Stimulated activated memory B cell treated with anti-CD40 and anti-IgM and Interleukin-4, amounts not matched to agents 10 μg/mL and 1 μg/mL and 100 μg/mL, for 72 hours (primary cell): ENCODE results near the gene ARL5C.
"Not testable (repeated sequence)": the region's sequence is repeated elsewhere in the genome, so short reads cannot be mapped to it uniquely, and the experiment has no call there.

Source experiments
- ATAC-seq: fragments of 150-1000 bp; cut with Tn5 transposase; 2 replicates; pipeline ENCODE4 v1.10.0; 2021
- H3K27ac Mint-ChIP-seq: one replicate; pipeline ENCODE4 v1.8.0; 2022; ENCODE audit warnings: mild to moderate bottlenecking, mixed read lengths
- H3K27me3 Mint-ChIP-seq: one replicate; pipeline ENCODE4 v1.8.0; 2022; ENCODE audit warnings: mixed read lengths
- H3K36me3 Mint-ChIP-seq: one replicate; pipeline ENCODE4 v1.8.0; 2022; ENCODE audit warnings: mixed read lengths
- H3K4me1 Mint-ChIP-seq: one replicate; pipeline ENCODE4 v1.8.0; 2022; ENCODE audit warnings: mixed read lengths
- H3K4me3 Mint-ChIP-seq: one replicate; pipeline ENCODE4 v1.8.0; 2022; ENCODE audit warnings: mild to moderate bottlenecking, moderate library complexity, mixed read lengths
- H3K9me3 Mint-ChIP-seq: one replicate; pipeline ENCODE4 v1.8.0; 2022; ENCODE audit warnings: mixed read lengths

Gene ARL5C

DNA sequence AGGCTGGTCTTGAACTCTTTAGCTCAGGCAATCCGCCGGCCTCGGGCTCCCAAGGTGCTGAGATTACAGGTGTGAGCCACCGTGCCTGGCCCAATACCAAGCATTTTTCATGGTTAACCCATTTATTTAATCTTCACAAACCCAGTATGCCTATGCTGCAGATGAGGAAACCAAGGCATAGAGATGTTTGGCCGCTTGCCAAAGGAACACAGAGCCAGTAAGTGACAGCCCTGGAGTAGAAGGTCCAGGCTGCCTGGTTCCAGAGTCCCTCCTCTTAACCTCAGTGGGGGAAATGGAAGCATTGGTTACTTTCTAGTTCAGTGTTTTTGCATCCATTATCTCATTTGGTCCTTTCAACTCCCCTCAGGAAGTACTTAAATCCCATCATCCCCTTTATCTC lies 15.3 kb upstream of the ARL5C start:
- peaks cover 44% of the 10 kb centered on the region for H3K36me3 Mint-ChIP-seq

DNA sequence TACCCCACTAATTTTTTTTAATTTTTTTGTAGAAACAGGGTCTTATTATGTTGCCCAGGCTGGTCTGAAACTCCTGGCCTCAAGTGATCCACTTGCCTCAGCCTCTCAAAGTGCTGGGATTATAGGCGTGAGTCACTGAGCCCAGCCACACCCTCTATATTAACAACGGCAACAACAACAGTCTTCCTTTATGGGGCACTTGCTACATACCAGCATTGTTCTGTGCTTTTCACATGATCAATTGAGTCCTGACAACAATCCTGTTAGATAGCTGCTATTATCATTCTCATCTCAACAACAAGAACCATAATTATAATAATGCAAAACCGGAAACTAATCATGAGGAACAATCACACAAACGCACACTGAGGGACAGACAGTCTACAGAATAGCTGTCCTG lies 12.6 kb upstream of the ARL5C start:
- Mint-ChIP-seq H3K27me3 (peaks cover 11% of the 10 kb centered on the region), H3K4me3 (no peak overlapping the region), H3K36me3 (peaks cover 26% of the 10 kb centered on the region), H3K9me3 (no peaks in the 10 kb centered on the region), H3K27ac (no peak overlapping the region), H3K4me1 (peaks cover 12% of the 10 kb centered on the region)
- no peak for ATAC-seq

More for the DNA sequence above, 15.3 kb upstream of the ARL5C start:
- Mint-ChIP-seq H3K4me1 (no peaks in the 10 kb centered on the region), H3K9me3 (no peaks in the 10 kb centered on the region), H3K4me3 (no peak overlapping the region), H3K27me3 (no peaks in the 10 kb centered on the region), H3K27ac (no peak overlapping the region)
- no peak for ATAC-seq

DNA sequence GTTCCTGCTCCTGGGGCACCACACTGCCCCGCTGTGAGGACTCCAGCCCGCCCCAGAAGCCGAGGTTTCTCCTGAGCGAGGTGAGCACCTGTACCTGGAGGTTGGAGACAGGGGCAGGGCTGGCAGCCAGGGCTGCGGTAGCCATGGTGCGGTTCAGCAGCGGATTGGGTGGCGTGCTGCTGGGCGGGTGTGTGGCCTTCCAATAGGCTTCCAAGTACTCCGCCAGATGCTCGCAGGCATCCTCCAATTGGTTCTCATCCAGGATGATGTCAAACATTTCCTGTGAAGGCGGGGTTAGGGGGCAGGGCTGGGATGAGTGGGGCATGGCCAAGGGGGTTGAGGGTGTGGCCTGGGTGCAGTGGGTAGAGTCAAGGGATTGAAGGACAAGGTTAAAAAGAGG lies 11.3 kb upstream of the ARL5C start:
- H3K36me3 Mint-ChIP-seq: peaks cover 19% of the 10 kb centered on the region
- ATAC-seq: no peak
- H3K27ac Mint-ChIP-seq: no peak overlapping the region
- no peaks in the 10 kb centered on the region for H3K9me3 Mint-ChIP-seq
- peaks cover 24% of the 10 kb centered on the region for H3K27me3 Mint-ChIP-seq
- peaks cover 12% of the 10 kb centered on the region for H3K4me1 Mint-ChIP-seq
- no peak overlapping the region for H3K4me3 Mint-ChIP-seq

DNA sequence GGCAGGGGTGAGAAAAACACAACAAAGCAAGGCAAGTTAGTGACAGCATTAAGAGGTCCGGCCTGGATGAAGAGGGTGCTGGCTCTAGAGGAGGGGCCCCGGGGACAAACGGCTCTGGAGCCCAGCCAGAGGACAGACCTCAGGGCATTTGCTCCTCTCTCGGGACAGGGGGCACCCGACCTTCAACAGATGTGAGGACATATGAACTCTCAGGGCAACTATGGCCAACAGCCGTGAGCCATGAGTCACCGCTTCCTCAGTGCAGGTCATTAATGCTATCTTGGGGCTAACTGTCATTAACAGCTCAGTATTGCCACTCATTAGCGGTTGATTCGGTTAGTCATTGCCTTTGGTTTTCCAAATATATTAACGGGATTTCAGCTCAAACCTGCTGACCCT lies 9.7 kb upstream of the ARL5C start:
- peak overlapping the region; percentile 37 for H3K27ac Mint-ChIP-seq

DNA sequence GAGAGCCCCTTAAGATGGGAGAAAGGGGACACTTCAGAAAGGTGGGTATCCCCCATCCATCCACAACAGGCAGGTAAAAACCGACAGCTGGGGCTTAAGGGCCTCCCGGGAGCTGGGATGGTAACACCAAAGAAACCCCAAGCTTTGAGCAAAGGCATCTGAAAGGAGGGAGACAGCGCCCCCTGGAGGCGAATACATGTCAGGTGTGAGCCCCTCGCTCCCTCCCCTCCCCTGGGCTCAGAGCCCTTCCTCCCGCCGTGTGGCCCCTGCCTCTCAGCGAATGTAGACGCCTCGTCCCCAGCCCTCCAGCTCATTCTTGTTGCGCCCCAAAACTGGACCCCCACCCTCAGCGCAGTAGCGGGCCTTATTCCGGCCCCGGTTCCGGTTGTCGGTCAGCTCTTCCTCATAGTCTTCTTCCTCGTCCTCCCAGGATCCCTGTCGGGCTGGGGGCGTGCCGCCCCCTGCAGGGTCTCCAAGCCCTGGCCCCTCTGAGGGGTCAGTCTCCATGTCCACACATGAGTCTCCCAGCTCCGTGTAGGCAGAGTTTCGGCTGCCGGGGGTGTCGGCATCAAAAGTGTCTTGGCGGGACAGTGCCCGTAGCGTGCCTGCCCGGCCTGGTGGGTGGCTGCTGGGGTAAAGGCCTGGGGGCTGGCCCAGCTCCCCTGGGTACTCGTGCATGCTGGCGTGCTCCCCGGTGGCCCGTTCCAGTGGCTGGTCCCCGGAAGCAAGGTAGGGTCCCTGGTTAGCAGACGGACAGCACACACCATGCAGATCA lies 9.1 kb upstream of the ARL5C start:
- Mint-ChIP-seq H3K36me3 (peaks cover 19% of the 10 kb centered on the region), H3K27ac (peak overlapping the region; percentile 37), H3K9me3 (no peaks in the 10 kb centered on the region), H3K27me3 (peaks cover 42% of the 10 kb centered on the region), H3K4me3 (peak overlapping the region; percentile 52), H3K4me1 (peaks cover 12% of the 10 kb centered on the region)
- peak; percentile 68 for ATAC-seq

More for the DNA sequence above, 9.7 kb upstream of the ARL5C start:
- H3K27me3 Mint-ChIP-seq: peaks cover 36% of the 10 kb centered on the region
- H3K4me1 Mint-ChIP-seq: peaks cover 12% of the 10 kb centered on the region
- peak overlapping the region; percentile 52 for H3K4me3 Mint-ChIP-seq
- peaks cover 19% of the 10 kb centered on the region for H3K36me3 Mint-ChIP-seq
- no peaks in the 10 kb centered on the region for H3K9me3 Mint-ChIP-seq
- no peak for ATAC-seq

DNA sequence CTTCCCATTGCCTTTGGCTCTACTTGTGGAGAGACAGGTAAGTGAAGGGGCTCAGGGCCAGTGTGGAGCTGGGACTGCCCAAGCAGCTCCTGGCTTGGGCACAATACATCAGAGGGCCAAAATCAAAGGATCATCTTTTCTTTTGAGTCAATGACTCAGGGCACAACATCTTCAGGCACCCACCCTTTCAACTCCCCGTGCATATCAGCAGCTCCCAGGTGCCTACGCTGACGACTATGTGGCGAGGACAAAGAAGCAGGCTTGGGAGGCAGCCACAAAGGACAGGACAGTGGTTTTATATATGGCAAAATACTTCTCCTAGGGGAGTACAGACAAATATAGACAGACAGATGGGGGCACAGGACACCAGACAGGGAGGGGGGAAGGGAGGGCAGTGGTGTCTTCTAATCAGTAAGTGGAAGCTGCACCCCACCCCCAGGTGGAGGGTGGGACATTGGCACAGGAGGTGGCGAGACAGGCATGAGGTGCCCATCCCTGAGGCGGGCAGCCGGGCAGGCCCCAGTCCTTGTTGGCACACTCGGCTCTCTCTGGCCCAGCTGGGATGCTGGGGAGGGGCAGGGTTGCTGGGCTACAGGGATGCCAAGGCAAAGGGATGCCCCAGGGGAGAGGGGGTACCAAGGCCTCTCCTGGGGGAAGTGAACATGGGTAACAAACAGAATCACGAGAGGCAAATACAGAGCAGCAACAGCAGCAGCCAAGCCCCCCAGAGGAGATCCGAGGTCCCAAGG lies 7.7 kb upstream of the ARL5C start:
- Mint-ChIP-seq H3K36me3 (peaks cover 19% of the 10 kb centered on the region), H3K27ac (no peak overlapping the region)
- ATAC-seq: no peak

DNA sequence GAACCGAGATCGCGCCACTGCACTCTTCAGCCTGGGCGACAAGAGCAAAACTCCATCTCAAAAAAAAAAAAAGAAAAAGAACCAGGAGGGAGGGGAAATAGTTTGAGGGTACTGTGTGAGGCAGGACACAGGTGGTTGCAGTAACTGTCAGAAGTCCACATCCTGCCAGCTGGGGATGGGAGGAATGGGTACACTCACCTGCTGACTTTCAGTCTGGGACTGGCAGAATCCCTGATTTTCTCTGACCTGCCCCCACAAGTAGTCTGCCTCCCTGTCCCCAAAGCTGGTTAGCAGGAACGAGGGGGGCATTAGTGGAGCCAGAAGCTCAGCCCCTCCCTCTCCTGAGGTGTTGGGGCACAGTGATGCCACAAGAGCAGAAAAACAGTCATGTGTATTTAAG lies 7.1 kb upstream of the ARL5C start:
- peaks cover 62% of the 10 kb centered on the region for H3K27me3 Mint-ChIP-seq
- no peak for ATAC-seq
- peaks cover 12% of the 10 kb centered on the region for H3K4me1 Mint-ChIP-seq
- H3K27ac Mint-ChIP-seq: no peak overlapping the region
- no peaks in the 10 kb centered on the region for H3K9me3 Mint-ChIP-seq
- H3K36me3 Mint-ChIP-seq: peaks cover 19% of the 10 kb centered on the region
- no peak overlapping the region for H3K4me3 Mint-ChIP-seq

More for the DNA sequence above, 7.7 kb upstream of the ARL5C start:
- no peaks in the 10 kb centered on the region for H3K9me3 Mint-ChIP-seq
- H3K4me3 Mint-ChIP-seq: no peak overlapping the region
- peaks cover 12% of the 10 kb centered on the region for H3K4me1 Mint-ChIP-seq
- peaks cover 56% of the 10 kb centered on the region for H3K27me3 Mint-ChIP-seq

DNA sequence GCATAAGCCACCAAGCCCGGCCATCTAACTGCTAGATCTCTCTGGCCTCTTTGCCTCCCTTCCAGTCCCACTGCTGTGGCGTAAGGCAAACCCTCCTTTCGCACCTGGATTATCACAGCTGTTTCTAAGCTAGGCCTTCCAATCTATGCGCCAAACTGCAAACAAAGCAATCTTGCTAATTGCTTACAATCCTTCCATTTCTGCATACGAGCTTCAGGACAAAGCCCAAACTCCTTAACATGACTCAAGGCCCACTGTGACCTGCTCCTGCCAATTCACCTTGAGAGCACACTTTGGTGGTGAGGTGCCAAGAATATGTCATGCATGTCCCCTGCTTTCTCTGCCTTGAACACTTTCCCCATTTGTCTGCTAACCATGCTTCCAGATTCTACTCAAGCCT lies 6.0 kb upstream of the ARL5C start:
- ATAC-seq: no peak
- peaks cover 20% of the 10 kb centered on the region for H3K4me1 Mint-ChIP-seq
- H3K27ac Mint-ChIP-seq: no peak overlapping the region
- peaks cover 7% of the 10 kb centered on the region for H3K36me3 Mint-ChIP-seq
- H3K27me3 Mint-ChIP-seq: peaks cover 69% of the 10 kb centered on the region
- H3K9me3 Mint-ChIP-seq: no peaks in the 10 kb centered on the region
- no peak overlapping the region for H3K4me3 Mint-ChIP-seq

DNA sequence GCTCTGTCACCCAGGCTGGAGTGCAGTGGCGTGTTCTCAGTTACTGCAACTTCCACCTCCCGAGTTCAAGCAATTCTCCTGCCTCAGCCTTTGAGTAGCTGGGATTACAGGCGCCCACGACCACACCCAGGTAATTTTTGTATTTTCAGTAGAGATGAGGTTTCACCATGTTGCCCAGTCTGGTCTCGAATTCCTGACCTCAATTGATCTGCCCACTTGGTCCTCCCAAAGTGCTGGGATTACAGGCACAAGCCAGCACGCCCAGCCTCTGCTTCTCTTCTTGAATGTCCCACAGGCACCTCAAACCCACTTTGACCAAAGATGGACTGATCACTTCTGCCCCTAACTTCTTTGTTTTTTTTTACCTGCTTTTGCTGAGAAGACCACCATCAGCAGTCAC lies 4.6 kb upstream of the ARL5C start:
- Mint-ChIP-seq H3K4me1 (peaks cover 33% of the 10 kb centered on the region), H3K4me3 (no peak overlapping the region), H3K27ac (no peak overlapping the region), H3K9me3 (no peaks in the 10 kb centered on the region), H3K36me3 (no peaks in the 10 kb centered on the region), H3K27me3 (peaks cover 83% of the 10 kb centered on the region)
- ATAC-seq: no peak

DNA sequence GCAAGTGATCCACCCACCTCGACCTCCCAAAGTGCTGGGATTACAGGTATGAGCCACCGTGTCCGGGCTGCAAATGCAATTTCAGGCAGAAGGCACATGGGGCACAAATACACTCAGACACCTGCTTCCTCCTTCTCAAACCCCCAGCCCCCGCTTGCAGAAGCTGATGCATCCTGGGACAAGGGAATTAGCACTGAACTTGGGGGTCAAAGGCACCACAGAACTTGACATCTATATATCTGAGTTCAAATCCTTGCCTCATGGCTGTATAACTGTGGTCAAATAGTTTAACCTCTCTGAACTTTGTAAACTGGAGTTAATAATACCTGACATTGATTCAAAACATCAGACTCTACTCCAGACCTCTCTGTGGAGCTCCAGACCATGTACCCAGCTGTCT lies 4.1 kb upstream of the ARL5C start:
- H3K4me1 Mint-ChIP-seq: peaks cover 28% of the 10 kb centered on the region
- no peak overlapping the region for H3K4me3 Mint-ChIP-seq
- H3K9me3 Mint-ChIP-seq: no peaks in the 10 kb centered on the region
- ATAC-seq: no peak
- H3K36me3 Mint-ChIP-seq: no peaks in the 10 kb centered on the region
- H3K27ac Mint-ChIP-seq: no peak overlapping the region
- H3K27me3 Mint-ChIP-seq: peaks cover 86% of the 10 kb centered on the region

DNA sequence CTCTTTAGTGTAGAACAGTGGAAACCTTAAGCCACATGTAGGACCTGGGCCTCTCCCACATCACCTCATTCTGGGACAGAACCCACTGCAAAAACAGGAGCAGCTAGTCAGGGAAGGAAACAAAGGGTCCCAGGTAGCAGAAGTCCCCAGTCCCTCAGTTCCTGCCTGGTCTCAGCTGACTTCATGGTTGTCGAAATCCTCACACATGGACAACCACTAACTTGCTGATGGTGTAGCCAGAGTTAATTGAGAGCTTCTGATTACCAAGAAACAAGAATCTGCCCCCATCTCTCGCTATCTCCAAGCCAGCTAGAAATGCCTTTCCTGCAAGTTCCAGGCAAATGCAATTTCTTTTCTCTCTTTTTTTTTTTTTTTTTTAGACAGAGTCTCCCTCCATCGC lies 3.6 kb upstream of the ARL5C start:
- Mint-ChIP-seq H3K36me3 (no peaks in the 10 kb centered on the region), H3K4me3 (no peak overlapping the region), H3K27ac (no peak overlapping the region), H3K27me3 (peaks cover 91% of the 10 kb centered on the region), H3K4me1 (peaks cover 27% of the 10 kb centered on the region), H3K9me3 (no peaks in the 10 kb centered on the region)
- ATAC-seq: no peak

DNA sequence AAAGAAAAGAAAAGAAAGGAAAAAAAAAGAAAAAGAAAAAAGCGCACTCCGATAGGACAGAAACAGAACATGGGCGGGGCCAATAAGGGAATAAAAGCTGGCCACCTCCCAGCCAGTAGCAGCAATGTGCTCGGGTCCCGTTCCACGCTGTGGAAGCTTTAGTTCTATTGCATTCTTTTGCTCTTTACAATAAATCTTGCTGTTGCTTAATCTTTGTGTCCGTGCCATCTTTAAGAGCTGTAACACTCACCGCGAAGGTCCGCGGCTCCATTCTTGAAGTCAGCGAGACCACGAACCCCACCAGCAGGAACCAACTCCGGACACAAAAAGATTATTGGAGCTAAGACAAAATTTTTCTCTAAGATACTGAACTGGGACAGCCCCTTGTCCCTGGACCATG lies 3.1 kb upstream of the ARL5C start:
- peaks cover 27% of the 10 kb centered on the region for H3K4me1 Mint-ChIP-seq
- ATAC-seq: no peak
- H3K4me3 Mint-ChIP-seq: no peak overlapping the region
- no peaks in the 10 kb centered on the region for H3K9me3 Mint-ChIP-seq
- H3K27me3 Mint-ChIP-seq: peaks cover 91% of the 10 kb centered on the region
- no peak overlapping the region for H3K27ac Mint-ChIP-seq
- no peaks in the 10 kb centered on the region for H3K36me3 Mint-ChIP-seq

DNA sequence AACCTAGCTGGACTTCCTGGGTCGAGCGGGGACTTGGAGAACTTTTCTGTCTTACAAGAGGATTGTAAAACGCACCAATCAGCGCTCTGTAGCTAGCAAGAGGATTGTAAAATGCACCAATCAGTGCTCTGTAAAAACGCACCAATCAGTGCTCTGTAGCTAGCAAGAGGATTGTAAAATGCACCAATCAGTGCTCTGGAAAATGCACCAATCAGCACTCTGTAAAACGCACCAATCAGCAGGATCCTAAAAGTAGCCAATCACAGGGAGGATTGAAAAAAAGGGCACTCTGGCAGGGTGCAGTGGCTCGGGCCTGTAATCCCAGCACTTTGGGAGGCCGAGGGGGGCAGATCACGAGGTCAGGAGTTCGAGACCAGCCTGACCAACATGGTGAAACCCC lies 2.5 kb upstream of the ARL5C start:
- H3K27ac Mint-ChIP-seq, ATAC-seq, H3K4me3 Mint-ChIP-seq, H3K36me3 Mint-ChIP-seq, H3K9me3 Mint-ChIP-seq: not testable (repeated sequence)
- Mint-ChIP-seq H3K4me1 (peaks cover 27% of the 10 kb centered on the region), H3K27me3 (peaks cover 91% of the 10 kb centered on the region)

DNA sequence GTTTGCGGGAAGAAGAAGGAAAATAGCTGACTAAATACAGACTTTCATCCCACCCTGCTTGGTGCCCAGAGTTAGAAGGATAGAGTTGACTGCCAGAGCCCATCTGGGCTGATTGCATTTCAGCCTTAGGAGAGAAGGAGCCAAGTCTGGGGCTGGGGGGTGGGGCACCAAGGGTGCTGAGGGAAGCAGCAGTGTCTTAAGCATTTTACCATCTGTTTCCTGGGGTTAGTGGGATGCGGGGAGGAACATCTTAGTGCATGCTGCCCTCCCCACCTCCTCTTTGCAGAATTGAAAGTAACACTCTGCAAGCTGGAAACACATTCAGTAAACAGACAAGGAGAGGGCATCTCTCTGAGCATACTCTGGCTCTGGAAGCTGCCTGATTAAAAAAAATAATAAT lies 1.5 kb upstream of the ARL5C start:
- H3K27ac Mint-ChIP-seq: no peak overlapping the region
- peaks cover 27% of the 10 kb centered on the region for H3K4me1 Mint-ChIP-seq
- no peak for ATAC-seq
- H3K4me3 Mint-ChIP-seq: no peak overlapping the region
- no peaks in the 10 kb centered on the region for H3K36me3 Mint-ChIP-seq
- H3K27me3 Mint-ChIP-seq: peaks cover 91% of the 10 kb centered on the region
- no peaks in the 10 kb centered on the region for H3K9me3 Mint-ChIP-seq

DNA sequence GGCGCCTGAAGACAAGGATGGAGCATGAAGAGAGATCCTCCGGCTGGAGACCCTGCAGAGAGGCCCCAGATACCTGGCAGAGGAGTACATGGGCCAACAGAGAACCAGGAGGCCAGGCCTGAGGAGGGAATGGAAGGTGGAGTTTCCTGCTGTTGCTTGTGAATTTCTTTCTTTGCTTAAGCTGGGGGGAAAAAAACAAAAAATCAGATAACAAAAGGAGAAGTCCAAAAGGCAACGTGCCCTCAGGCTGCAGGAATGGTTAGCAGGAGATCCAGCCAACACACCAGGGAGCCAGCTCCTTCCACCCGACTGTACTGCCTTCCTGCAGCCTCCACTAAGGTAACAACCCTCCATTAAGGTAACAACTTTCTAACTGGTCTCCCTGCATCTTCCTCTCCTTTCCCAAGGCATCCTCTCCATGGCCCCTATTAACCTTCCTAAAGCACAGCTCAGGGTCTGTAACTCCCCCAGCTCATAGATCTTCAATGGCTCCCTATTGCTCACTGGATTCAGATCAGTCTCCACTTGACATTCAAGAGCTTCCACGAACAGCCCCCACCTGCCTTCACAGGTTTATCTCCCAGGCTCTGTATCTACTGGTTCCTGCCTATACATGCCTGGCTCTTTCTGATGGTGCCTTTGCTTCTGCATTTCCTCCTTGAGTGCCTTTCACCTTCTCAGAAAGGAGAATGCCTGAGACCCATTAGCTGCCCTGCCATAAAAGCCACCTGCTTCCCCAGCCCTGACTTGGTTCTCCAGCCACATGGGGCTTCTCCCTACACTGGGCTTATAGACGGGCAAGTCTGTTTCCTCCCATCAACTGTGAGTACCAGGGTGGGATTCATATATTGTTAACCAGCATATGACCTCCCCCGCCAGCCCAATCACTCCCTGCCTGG lies 725 bp upstream of the ARL5C start:
- no peaks in the 10 kb centered on the region for H3K36me3 Mint-ChIP-seq
- no peaks in the 10 kb centered on the region for H3K9me3 Mint-ChIP-seq
- H3K27ac Mint-ChIP-seq: no peak overlapping the region
- H3K4me1 Mint-ChIP-seq: peaks cover 27% of the 10 kb centered on the region
- peaks cover 84% of the 10 kb centered on the region for H3K27me3 Mint-ChIP-seq
- H3K4me3 Mint-ChIP-seq: no peak overlapping the region
- no peak for ATAC-seq
